ENCODE measurements around the gene RWDD4.

The RWDD4 gene

GRCh38 chr4:183659029-183659871 lies at the start of gene RWDD4, which contains the start of gene TRAPPC11:
TSS of gene RWDD4 (minus strand) at chr4:183659185. CDS start at chr4:183658952, 233 bp downstream.
TSS of gene TRAPPC11 (plus strand) at chr4:183659293. CDS start at chr4:183663868, 4,575 bp downstream.
- DNase-seq (ENCODE audit: low read depth in 2 of 2) = peak; percentile 90 to 92

GRCh38 chr4:183702492-183702891 lies 43.5 kb upstream of the RWDD4 start:
- no peak for DNase-seq (ENCODE audit: low read depth in 2 of 2)

- DNase-seq (ENCODE audit: low read depth in 2 of 2) = no peak
Measured at GRCh38 chr4:183700407-183700806, 41.4 kb upstream of the RWDD4 start.

- DNase-seq (ENCODE audit: low read depth in 2 of 2) = no peak
Measured at GRCh38 chr4:183698909-183699308, 39.9 kb upstream of the RWDD4 start.

- no peak for DNase-seq (ENCODE audit: low read depth in 2 of 2)
Measured at GRCh38 chr4:183691897-183692296, 32.9 kb upstream of the RWDD4 start.

GRCh38 chr4:183691006-183691405 lies 32.0 kb upstream of the RWDD4 start:
- no peak for DNase-seq (ENCODE audit: low read depth in 2 of 2)

GRCh38 chr4:183688216-183688615 lies 29.2 kb upstream of the RWDD4 start:
- DNase-seq (ENCODE audit: low read depth in 2 of 2) = no peak

GRCh38 chr4:183686461-183686860 lies 27.5 kb upstream of the RWDD4 start:
- no peak for DNase-seq (ENCODE audit: low read depth in 2 of 2)

GRCh38 chr4:183681119-183681518 lies 22.1 kb upstream of the RWDD4 start:
- DNase-seq (ENCODE audit: low read depth in 2 of 2) = no peak

GRCh38 chr4:183675625-183676024 lies 16.6 kb upstream of the RWDD4 start:
- no peak for DNase-seq (ENCODE audit: low read depth in 2 of 2)

GRCh38 chr4:183674153-183674552 lies 15.2 kb upstream of the RWDD4 start:
- no peak for DNase-seq (ENCODE audit: low read depth in 2 of 2)

GRCh38 chr4:183670960-183671555 lies 12.1 kb upstream of the RWDD4 start:
- DNase-seq (ENCODE audit: low read depth in 2 of 2) = no peak

GRCh38 chr4:183670251-183670650 lies 11.3 kb upstream of the RWDD4 start:
- DNase-seq (ENCODE audit: low read depth in 2 of 2) = no peak

- DNase-seq (ENCODE audit: low read depth in 2 of 2) = no peak
Measured at GRCh38 chr4:183666088-183666487, 7.1 kb upstream of the RWDD4 start.

GRCh38 chr4:183659872-183660242 lies 872 bp upstream of the RWDD4 start:
- DNase-seq (ENCODE audit: low read depth in 2 of 2) = no peak

GRCh38 chr4:183658362-183659028 lies 490 bp downstream of the RWDD4 start:
- no peak for DNase-seq (ENCODE audit: low read depth in 2 of 2)

GRCh38 chr4:183657564-183657963 lies 1.4 kb downstream of the RWDD4 start:
- no peak for DNase-seq (ENCODE audit: low read depth in 2 of 2)

GRCh38 chr4:183645326-183645725 lies 13.7 kb downstream of the RWDD4 start:
- DNase-seq (ENCODE audit: low read depth in 2 of 2) = no peak

GRCh38 chr4:183639291-183639690 lies 19.7 kb downstream of the RWDD4 start:
- no peak for DNase-seq (ENCODE audit: low read depth in 2 of 2)

- no peak for DNase-seq (ENCODE audit: low read depth in 2 of 2)
Measured at GRCh38 chr4:183638436-183638835, 20.5 kb downstream of the RWDD4 start.

GRCh38 chr4:183637461-183637860 lies 21.5 kb downstream of the RWDD4 start:
- no peak for DNase-seq (ENCODE audit: low read depth in 2 of 2)

GRCh38 chr4:183636923-183637322 lies 22.1 kb downstream of the RWDD4 start:
- no peak for DNase-seq (ENCODE audit: low read depth in 2 of 2)

- DNase-seq (ENCODE audit: low read depth in 2 of 2) = no peak
Measured at GRCh38 chr4:183636503-183636902, 22.5 kb downstream of the RWDD4 start.
